Endothelial cell of umbilical vein (primary cell): ENCODE results near the gene CPED1. TPM values are rescaled to one million over a fixed set of nuclear protein-coding genes. Genes with fewer than 3 reads are reported as not detected.

Experiments used
- BruUV-seq: library from RNA; stranded (reverse); fragments of 400-500 nt; replicated peaks from 2 replicates; lab custom pipeline; 2021; lab: Mats Ljungman, UMichigan
- CTCF ChIA-PET: fragments of 300-600, 350-600 bp; sonication (Branson Sonifier 250); formaldehyde crosslinking; loops from one replicate; lab custom pipeline; 2021; ENCODE audit warnings: antibody characterized with exemption, inconsistent platforms; lab: Charles Lee
- POLR2A ChIA-PET: fragments of 300-600, 350-600 bp; sonication (Branson Sonifier 250); formaldehyde crosslinking; loops from one replicate; lab custom pipeline; 2021; ENCODE audit warnings: antibody characterized with exemption, inconsistent platforms; lab: Charles Lee
- DNase-seq: peaks from one replicate; pipeline ENCODE4 v3.0.0-alpha.2; 2011; ENCODE audit warnings: low read depth, low spot score
- FAIRE-seq: peaks from 2 replicates; lab custom pipeline; 2011; peaks lifted over from hg19 to GRCh38; lab: Jason Lieb, UNC
- H2AFZ ChIP-seq: 2 replicates; pipeline ENCODE4 v1.6.0; 2012; ENCODE audit warnings: low read depth, low read length, control low read depth, inconsistent platforms
- H3K27ac ChIP-seq: 2 replicates; pipeline ENCODE4 v1.5.1; 2011; ENCODE audit warnings: low read depth, mild to moderate bottlenecking, control low read depth, low read length, moderate library complexity; ENCODE audit not compliant: insufficient read depth
- H3K27me3 ChIP-seq, 2 experiments: 2 replicates each; pipeline versions ENCODE4 v1.6.0 to v1.6.1; 2011; ENCODE audit warnings: low read length in 2 of 2, mixed read lengths in 1 of 2; ENCODE audit not compliant: control insufficient read depth in 2 of 2, insufficient read depth in 2 of 2
- H3K36me3 ChIP-seq, 2 experiments: 2 replicates in 1 of 2; 3 replicates in 1 of 2; pipeline ENCODE4 v1.5.1; 2011; ENCODE audit warnings: low read length in 2 of 2, mild to moderate bottlenecking in 1 of 2, moderate library complexity in 1 of 2; ENCODE audit not compliant: control insufficient read depth in 2 of 2, insufficient read depth in 2 of 2; ENCODE audit errors: extremely low read depth in 1 of 2
- H3K4me1 ChIP-seq: 3 replicates; pipeline ENCODE4 v1.5.1; 2011; ENCODE audit warnings: mild to moderate bottlenecking, low read length; ENCODE audit not compliant: control insufficient read depth, insufficient read depth; ENCODE audit errors: extremely low read depth
- H3K4me2 ChIP-seq: 2 replicates; pipeline ENCODE4 v1.6.1; 2011; ENCODE audit warnings: low read length, control low read depth, mixed read lengths; ENCODE audit not compliant: insufficient read depth
- H3K4me3 ChIP-seq, 3 experiments: fragments of 200-600 bp in 1 of 3; sonication (generic), shearing (Covaris generic) in 1 of 3; replicated peaks in 1 of 3; 2 replicates each; pipeline ENCODE4 v1.5.1; 2011 to 2016; ENCODE audit warnings: control low read depth in 3 of 3, low read length in 3 of 3, mild to moderate bottlenecking in 2 of 3, inconsistent platforms in 1 of 3, low read depth in 1 of 3, moderate library complexity in 1 of 3; ENCODE audit not compliant: insufficient read depth in 1 of 3
- H3K79me2 ChIP-seq: 2 replicates; pipeline ENCODE4 v1.6.0; 2012; ENCODE audit warnings: low read length, inconsistent platforms; ENCODE audit not compliant: control insufficient read depth, insufficient read depth
- H3K9ac ChIP-seq: replicated peaks from 2 replicates; pipeline ENCODE3; 2011; ENCODE audit warnings: low read length, control low read depth; ENCODE audit not compliant: insufficient read depth; ENCODE audit errors: extremely low read depth
- H3K9me1 ChIP-seq: replicated peaks from 3 replicates; pipeline ENCODE4 v1.6.0; 2011; ENCODE audit warnings: mild to moderate bottlenecking, low read length; ENCODE audit not compliant: control insufficient read depth, insufficient read depth; ENCODE audit errors: extremely low read depth
- H3K9me3 ChIP-seq: replicated peaks from 2 replicates; pipeline ENCODE4 v1.5.1; 2012; ENCODE audit warnings: low read length, inconsistent platforms; ENCODE audit not compliant: control insufficient read depth, insufficient read depth
- H4K20me1 ChIP-seq: replicated peaks from 2 replicates; pipeline ENCODE3; 2011; ENCODE audit warnings: mild to moderate bottlenecking, low read length; ENCODE audit not compliant: control insufficient read depth, insufficient read depth; ENCODE audit errors: extremely low read depth
- CTCF ChIP-seq, 2 donors: IDR thresholded peaks; 1 replicate in 1 of 2; 2 replicates in 1 of 2; pipeline ENCODE4 v1.5.1; 2011; ENCODE audit warnings: low read length in 2 of 2, mild to moderate bottlenecking in 2 of 2, moderate library complexity in 2 of 2, control low read depth in 1 of 2, inconsistent platforms in 1 of 2, low read depth in 1 of 2; ENCODE audit not compliant: insufficient read depth in 1 of 2; ENCODE audit errors: extremely low read depth in 1 of 2
- EZH2 ChIP-seq: IDR thresholded peaks from 2 replicates; pipeline ENCODE4 v1.6.1; 2012; ENCODE audit warnings: borderline replicate concordance, low read depth, mild to moderate bottlenecking, moderate library complexity, low read length, inconsistent platforms; ENCODE audit not compliant: severe bottlenecking
- FOS ChIP-seq: IDR thresholded peaks from 2 replicates; pipeline ENCODE4 v1.6.1; 2011; ENCODE audit warnings: mild to moderate bottlenecking, low read length, moderate library complexity, borderline replicate concordance; ENCODE audit not compliant: insufficient read depth
- GATA2 ChIP-seq: IDR thresholded peaks from 2 replicates; pipeline ENCODE4 v1.7.0; 2011; ENCODE audit warnings: low read depth, mild to moderate bottlenecking, moderate library complexity, mixed read lengths, low read length; ENCODE audit not compliant: insufficient read length, insufficient read depth
- JUN ChIP-seq: IDR thresholded peaks from 2 replicates; pipeline ENCODE4 v1.6.1; 2011; ENCODE audit warnings: borderline replicate concordance, low read depth; ENCODE audit not compliant: insufficient read length, insufficient read depth
- MAX ChIP-seq: IDR thresholded peaks from 2 replicates; pipeline ENCODE4 v1.6.1; 2011; ENCODE audit not compliant: insufficient read depth, insufficient read length
- MYC ChIP-seq: IDR thresholded peaks from one replicate; pipeline ENCODE4 v1.6.1; 2011; ENCODE audit warnings: mild to moderate bottlenecking, low read depth, low read length
- POLR2A ChIP-seq: IDR thresholded peaks from 2 replicates; pipeline ENCODE4 v1.6.1; 2012; ENCODE audit warnings: low read depth, mild to moderate bottlenecking, control low read depth, low read length
- POLR2AphosphoS5 ChIP-seq: IDR thresholded peaks from 2 replicates; pipeline ENCODE4 v1.6.1; 2012; ENCODE audit warnings: low read depth, mild to moderate bottlenecking, control low read depth, low read length, moderate library complexity; ENCODE audit not compliant: insufficient read depth
- dilution Hi-C: fragments of 300-500 bp; cut with MboI; formaldehyde crosslinking; loops from one replicate; pipeline ENCODE4 v1.15.0; 2019; ENCODE audit warnings: low sequenced_read_pairs; ENCODE audit not compliant: extremely low pct_ligation_motif_present
- intact Hi-C: fragments of 100-400 bp; cut with micrococcal nuclease; formaldehyde crosslinking; loops from one replicate; pipeline ENCODE4 v1.10.0; 2022
- polyA plus RNA-seq, 4 experiments: library from polyadenylated mRNA; depleted of rRNA in 3 of 4; stranded (reverse) in 3 of 4; unstranded in 1 of 4; fragments of >200 nt; gene quantifications; 2 replicates each; pipeline versions ENCODE4 v1.2.1 to v1.2.3, GENCODE V29; 2011 to 2012; ENCODE audit warnings: missing spikeins in 1 of 4
- total RNA-seq: library from RNA; stranded (reverse); gene quantifications from 2 replicates; pipeline ENCODE4 v1.2.3, GENCODE V29; 2021

The CPED1 gene
- total and polyA plus RNA-seq, 2 donors (not counting 3 experiments of a cell fraction or from before 2014, with no cell fraction given), result 0.22 to 3.0 TPM

- Histone ChIP-seq H3K4me2 (no peak overlapping the region), H3K27me3 (no peaks in the 10 kb centered on the region), H3K4me1 (peaks cover 23% of the 10 kb centered on the region), H3K27ac (no peak overlapping the region), H3K79me2 (no peaks in the 10 kb centered on the region), H3K9ac (no peak overlapping the region), H3K9me1 (no peaks in the 10 kb centered on the region), H2AFZ (peak overlapping the region; percentile 66), H3K36me3 (no peaks in the 10 kb centered on the region), H4K20me1 (no peaks in the 10 kb centered on the region), H3K4me3 (no peak overlapping the region), H3K9me3 (no peaks in the 10 kb centered on the region)
- TF ChIP-seq GATA2 (no peak), FOS (no peak), POLR2AphosphoS5 (no peak), JUN (no peak), POLR2A (no peak), CTCF (IDR thresholded peaks at IDR 0.05; ENCODE audit: extremely low read depth in 1 of 2, insufficient read depth in 1 of 2, low read depth in 1 of 2, low read length in 2 of 2) (no peak), MAX (no peak), MYC (no peak), EZH2 (no peak)
- DNase-seq, result no peak
- POLR2A ChIA-PET, result no interaction called here
- FAIRE-seq, result no peak
- BruUV-seq, result no TSS peak
- intact Hi-C loops (no loop called here), dilution Hi-C loops (no loop called here)
- CTCF ChIA-PET, result no interaction called here
Observed at GRCh38 chr7:121023194-121023593, 34.7 kb downstream of the CPED1 start.
